Activated naive CD8-positive, alpha-beta T cell treated with anti-CD3 and anti-CD28 coated beads, Interleukin-2, amount 50 U/mL, for 24 hours (primary cell): Measurements from ENCODE around the gene MAP4.

Experiments used
- ATAC-seq: fragments of 150-1000 bp; cut with Tn5 transposase; one replicate; pipeline ENCODE4 v1.10.0; 2021
- DNase-seq: peaks from one replicate; pipeline ENCODE4 v3.0.0; 2021
- H3K27ac Mint-ChIP-seq: one replicate; pipeline ENCODE4 v1.8.0; 2021; ENCODE audit warnings: mild to moderate bottlenecking, mixed read lengths
- H3K27me3 Mint-ChIP-seq: one replicate; pipeline ENCODE4 v1.8.0; 2021; ENCODE audit warnings: mixed read lengths
- H3K36me3 Mint-ChIP-seq: one replicate; pipeline ENCODE4 v1.8.0; 2021; ENCODE audit warnings: low read depth, mixed read lengths
- H3K4me1 Mint-ChIP-seq: one replicate; pipeline ENCODE4 v1.8.0; 2021; ENCODE audit warnings: mixed read lengths
- H3K4me3 Mint-ChIP-seq: one replicate; pipeline ENCODE4 v1.8.0; 2021; ENCODE audit warnings: mild to moderate bottlenecking, moderate library complexity, mixed read lengths
- H3K9me3 Mint-ChIP-seq: one replicate; pipeline ENCODE4 v1.8.0; 2021; ENCODE audit warnings: mixed read lengths

MAP4 gene

GRCh38 chr3:48000212-48000611 is 16.0 kb downstream of the MAP4 start:
- ATAC-seq (no peak), DNase-seq (no peak)
- no peaks in the 10 kb centered on the region for H3K27me3 Mint-ChIP-seq
- H3K27ac Mint-ChIP-seq = no peak overlapping the region
- no peak overlapping the region for H3K4me3 Mint-ChIP-seq
- H3K4me1 Mint-ChIP-seq = peaks cover 5% of the 10 kb centered on the region
- peaks cover 16% of the 10 kb centered on the region for H3K36me3 Mint-ChIP-seq
- no peaks in the 10 kb centered on the region for H3K9me3 Mint-ChIP-seq

- ATAC-seq = no peak
- peaks cover 5% of the 10 kb centered on the region for H3K4me1 Mint-ChIP-seq
Measured at GRCh38 chr3:47996440-47996839, 19.8 kb downstream of the MAP4 start.

GRCh38 chr3:47994180-47994579 is 22.0 kb downstream of the MAP4 start:
- Mint-ChIP-seq H3K36me3 (peaks cover 26% of the 10 kb centered on the region), H3K27ac (no peak overlapping the region), H3K4me1 (peaks cover 8% of the 10 kb centered on the region), H3K27me3 (no peaks in the 10 kb centered on the region), H3K9me3 (no peaks in the 10 kb centered on the region), H3K4me3 (no peak overlapping the region)
- DNase-seq (no peak), ATAC-seq (no peak)

More at GRCh38 chr3:47996440-47996839, 19.8 kb downstream of the MAP4 start:
- no peaks in the 10 kb centered on the region for H3K9me3 Mint-ChIP-seq
- no peaks in the 10 kb centered on the region for H3K27me3 Mint-ChIP-seq
- H3K4me3 Mint-ChIP-seq = no peak overlapping the region
- H3K36me3 Mint-ChIP-seq = peaks cover 25% of the 10 kb centered on the region
- DNase-seq = no peak
- peak overlapping the region; percentile 14 for H3K27ac Mint-ChIP-seq

- no peak for ATAC-seq
- no peak for DNase-seq
- peaks cover 19% of the 10 kb centered on the region for H3K36me3 Mint-ChIP-seq
- H3K4me1 Mint-ChIP-seq = peaks cover 5% of the 10 kb centered on the region
- H3K9me3 Mint-ChIP-seq = no peaks in the 10 kb centered on the region
- no peaks in the 10 kb centered on the region for H3K27me3 Mint-ChIP-seq
- H3K4me3 Mint-ChIP-seq = no peak overlapping the region
- H3K27ac Mint-ChIP-seq = no peak overlapping the region
Measured at GRCh38 chr3:47991341-47991740, 24.9 kb downstream of the MAP4 start.

GRCh38 chr3:47989981-47990440 is 26.2 kb downstream of the MAP4 start:
- Mint-ChIP-seq H3K27me3 (no peaks in the 10 kb centered on the region), H3K4me1 (peaks cover 6% of the 10 kb centered on the region), H3K4me3 (no peak overlapping the region), H3K36me3 (peaks cover 12% of the 10 kb centered on the region), H3K9me3 (no peaks in the 10 kb centered on the region), H3K27ac (no peak overlapping the region)
- ATAC-seq (peak; percentile 98), DNase-seq (peak; percentile 63)

- DNase-seq = no peak
- Mint-ChIP-seq H3K27ac (no peak overlapping the region), H3K9me3 (no peaks in the 10 kb centered on the region), H3K27me3 (no peaks in the 10 kb centered on the region), H3K4me1 (peaks cover 14% of the 10 kb centered on the region), H3K4me3 (no peak overlapping the region), H3K36me3 (peaks cover 3% of the 10 kb centered on the region)
- ATAC-seq = no peak
Measured at GRCh38 chr3:47985381-47985780, 30.8 kb downstream of the MAP4 start.

GRCh38 chr3:47984075-47984728 is 32.0 kb downstream of the MAP4 start:
- Mint-ChIP-seq H3K36me3 (peaks cover 1% of the 10 kb centered on the region), H3K27ac (no peak overlapping the region), H3K27me3 (no peaks in the 10 kb centered on the region), H3K4me1 (peaks cover 11% of the 10 kb centered on the region), H3K4me3 (no peak overlapping the region), H3K9me3 (no peaks in the 10 kb centered on the region)
- ATAC-seq (peak; percentile 24), DNase-seq (no peak)

GRCh38 chr3:47980795-47981194 is 35.4 kb downstream of the MAP4 start:
- no peak overlapping the region for H3K27ac Mint-ChIP-seq
- H3K36me3 Mint-ChIP-seq = no peaks in the 10 kb centered on the region
- ATAC-seq (no peak), DNase-seq (no peak)
- H3K4me1 Mint-ChIP-seq = peaks cover 15% of the 10 kb centered on the region
- no peaks in the 10 kb centered on the region for H3K9me3 Mint-ChIP-seq
- no peaks in the 10 kb centered on the region for H3K27me3 Mint-ChIP-seq
- H3K4me3 Mint-ChIP-seq = no peak overlapping the region

GRCh38 chr3:47979070-47979469 is 37.1 kb downstream of the MAP4 start:
- no peak for ATAC-seq
- H3K4me1 Mint-ChIP-seq = peaks cover 10% of the 10 kb centered on the region
- no peaks in the 10 kb centered on the region for H3K27me3 Mint-ChIP-seq
- H3K27ac Mint-ChIP-seq = no peak overlapping the region
- no peak for DNase-seq
- no peak overlapping the region for H3K4me3 Mint-ChIP-seq
- no peaks in the 10 kb centered on the region for H3K36me3 Mint-ChIP-seq
- H3K9me3 Mint-ChIP-seq = no peaks in the 10 kb centered on the region

GRCh38 chr3:47978386-47978785 is 37.8 kb downstream of the MAP4 start:
- H3K4me3 Mint-ChIP-seq = no peak overlapping the region
- ATAC-seq (no peak), DNase-seq (no peak)
- no peaks in the 10 kb centered on the region for H3K36me3 Mint-ChIP-seq
- peaks cover 6% of the 10 kb centered on the region for H3K4me1 Mint-ChIP-seq
- no peaks in the 10 kb centered on the region for H3K27me3 Mint-ChIP-seq
- no peak overlapping the region for H3K27ac Mint-ChIP-seq
- no peaks in the 10 kb centered on the region for H3K9me3 Mint-ChIP-seq

- H3K4me1 Mint-ChIP-seq = peaks cover 6% of the 10 kb centered on the region
- H3K27me3 Mint-ChIP-seq = no peaks in the 10 kb centered on the region
- no peak for ATAC-seq
- H3K4me3 Mint-ChIP-seq = no peak overlapping the region
- H3K9me3 Mint-ChIP-seq = no peaks in the 10 kb centered on the region
- H3K27ac Mint-ChIP-seq = peak overlapping the region; percentile 18
- H3K36me3 Mint-ChIP-seq = no peaks in the 10 kb centered on the region
- no peak for DNase-seq
Measured at GRCh38 chr3:47976135-47976732, 40.0 kb downstream of the MAP4 start.

- Mint-ChIP-seq H3K4me3 (no peak overlapping the region), H3K27me3 (no peaks in the 10 kb centered on the region), H3K36me3 (no peaks in the 10 kb centered on the region), H3K27ac (no peak overlapping the region), H3K9me3 (no peaks in the 10 kb centered on the region), H3K4me1 (peaks cover 6% of the 10 kb centered on the region)
- DNase-seq = no peak
- ATAC-seq = no peak
Measured at GRCh38 chr3:47974974-47975470, 41.2 kb downstream of the MAP4 start.

GRCh38 chr3:47971081-47971480 is 45.1 kb downstream of the MAP4 start:
- Mint-ChIP-seq H3K9me3 (no peaks in the 10 kb centered on the region), H3K36me3 (no peaks in the 10 kb centered on the region), H3K4me1 (peaks cover 2% of the 10 kb centered on the region), H3K27me3 (no peaks in the 10 kb centered on the region), H3K27ac (no peak overlapping the region), H3K4me3 (no peak overlapping the region)
- ATAC-seq (no peak), DNase-seq (no peak)

- Mint-ChIP-seq H3K4me3 (no peak overlapping the region), H3K9me3 (no peaks in the 10 kb centered on the region), H3K27ac (no peak overlapping the region), H3K27me3 (no peaks in the 10 kb centered on the region), H3K4me1 (peaks cover 14% of the 10 kb centered on the region), H3K36me3 (no peaks in the 10 kb centered on the region)
- no peak for ATAC-seq
- no peak for DNase-seq
Measured at GRCh38 chr3:47964740-47965139, 51.5 kb downstream of the MAP4 start.

GRCh38 chr3:47961815-47962606 is 54.2 kb downstream of the MAP4 start:
- H3K27me3 Mint-ChIP-seq = no peaks in the 10 kb centered on the region
- no peak for DNase-seq
- H3K4me3 Mint-ChIP-seq = no peak overlapping the region

More at GRCh38 chr3:47961815-47962606, 54.2 kb downstream of the MAP4 start:
- Mint-ChIP-seq H3K9me3 (no peaks in the 10 kb centered on the region), H3K27ac (no peak overlapping the region), H3K36me3 (no peaks in the 10 kb centered on the region), H3K4me1 (peaks cover 14% of the 10 kb centered on the region)
- ATAC-seq = no peak
